ENCODE data around the gene GREB1L. TPM values are rescaled to one million over a fixed set of nuclear protein-coding genes. Genes with fewer than 3 reads are reported as not detected.

The GREB1L gene
- total and polyA plus RNA-seq, 9 of the 15 experiments (the other 6 are each of a cell fraction or from before 2014, with no cell fraction given), result 0.03 TPM; not detected in 8

GRCh38 chr18:21489919-21490495 is 248.0 kb downstream of the GREB1L start (continued):
- TF ChIP-seq BRCA1 (IDR thresholded peaks at IDR 0.05), result no peak
- TF ChIP-seq BRCA1 (CRISPR knock-in tag; IDR thresholded peaks at IDR 0.05), result no peak
- no peak for TF ChIP-seq ZNF174 (CRISPR knock-in tag; IDR thresholded peaks at IDR 0.05)
- TF ChIP-seq CBX2 (IDR thresholded peaks at IDR 0.05; ENCODE audit: insufficient read depth, low read length, poor library complexity, severe bottlenecking), result no peak
- TF ChIP-seq CHD2 (IDR thresholded peaks at IDR 0.05; ENCODE audit: low read depth, low read length), result no peak
- no peak for TF ChIP-seq NKRF (IDR thresholded peaks at IDR 0.05; ENCODE audit: borderline replicate concordance)
- no peak for TF ChIP-seq YY1 (IDR thresholded peaks at IDR 0.05; ENCODE audit: borderline replicate concordance in 1 of 3, control insufficient read depth in 1 of 3, extremely low read depth in 1 of 3, insufficient read depth in 3 of 3, insufficient read length in 1 of 3, insufficient replicate concordance in 2 of 3, low read depth in 1 of 3, low read length in 2 of 3)
- peak; percentile 64; the same call in 1 of the 2 replicates for TF ChIP-seq CREB1 (IDR thresholded peaks at IDR 0.05)
- no peak for TF ChIP-seq CREB1 (CRISPR knock-in tag; IDR thresholded peaks at IDR 0.05)
- 0 out of 2 replicates have a peak, but pooled peaks have one; percentile 5 for TF ChIP-seq CBFA2T3 (IDR thresholded peaks at IDR 0.05)
- peak; percentile 85 for TF ChIP-seq CREM (IDR thresholded peaks at IDR 0.05; ENCODE audit: low read depth)
- TF ChIP-seq ZNF57 (CRISPR knock-in tag; IDR thresholded peaks at IDR 0.05), result no peak
- TF ChIP-seq ZNF75A (CRISPR knock-in tag; IDR thresholded peaks at IDR 0.05), result no peak
- TF ChIP-seq SAP30 (IDR thresholded peaks at IDR 0.05; ENCODE audit: borderline replicate concordance, insufficient read depth, low read depth, low read length, poor library complexity, severe bottlenecking), result no peak
- no peak for TF ChIP-seq MGA (IDR thresholded peaks at IDR 0.05)
